Measurements from ENCODE around the gene PEX1.
A peak's percentile ranks its signal among the peaks of the same experiment; 100 is the strongest.
"Not testable (repeated sequence)": the region's sequence is repeated elsewhere in the genome, so short reads cannot be mapped to it uniquely, and the experiment has no call there.

PEX1 gene

GRCh38 chr7:92557808-92558362, 29.6 kb upstream of the PEX1 start:
- Mint-ChIP-seq H3K4me3 (no peak overlapping the region), H3K9me3 (no peaks in the 10 kb centered on the region), H3K27ac (peak overlapping the region; percentile 90), H3K4me1 (no peaks in the 10 kb centered on the region), H3K27me3 (ENCODE audit: low read depth, poor library complexity) (no peaks in the 10 kb centered on the region), H3K36me3 (ENCODE audit: low read depth) (peaks cover 14% of the 10 kb centered on the region)
- DNase-seq: no peak
- TF ChIP-seq, protein P1, sequence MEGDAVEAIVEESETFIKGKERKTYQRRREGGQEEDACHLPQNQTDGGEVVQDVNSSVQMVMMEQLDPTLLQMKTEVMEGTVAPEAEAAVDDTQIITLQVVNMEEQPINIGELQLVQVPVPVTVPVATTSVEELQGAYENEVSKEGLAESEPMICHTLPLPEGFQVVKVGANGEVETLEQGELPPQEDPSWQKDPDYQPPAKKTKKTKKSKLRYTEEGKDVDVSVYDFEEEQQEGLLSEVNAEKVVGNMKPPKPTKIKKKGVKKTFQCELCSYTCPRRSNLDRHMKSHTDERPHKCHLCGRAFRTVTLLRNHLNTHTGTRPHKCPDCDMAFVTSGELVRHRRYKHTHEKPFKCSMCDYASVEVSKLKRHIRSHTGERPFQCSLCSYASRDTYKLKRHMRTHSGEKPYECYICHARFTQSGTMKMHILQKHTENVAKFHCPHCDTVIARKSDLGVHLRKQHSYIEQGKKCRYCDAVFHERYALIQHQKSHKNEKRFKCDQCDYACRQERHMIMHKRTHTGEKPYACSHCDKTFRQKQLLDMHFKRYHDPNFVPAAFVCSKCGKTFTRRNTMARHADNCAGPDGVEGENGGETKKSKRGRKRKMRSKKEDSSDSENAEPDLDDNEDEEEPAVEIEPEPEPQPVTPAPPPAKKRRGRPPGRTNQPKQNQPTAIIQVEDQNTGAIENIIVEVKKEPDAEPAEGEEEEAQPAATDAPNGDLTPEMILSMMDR (IDR thresholded peaks at IDR 0.05): no peak

DNA sequence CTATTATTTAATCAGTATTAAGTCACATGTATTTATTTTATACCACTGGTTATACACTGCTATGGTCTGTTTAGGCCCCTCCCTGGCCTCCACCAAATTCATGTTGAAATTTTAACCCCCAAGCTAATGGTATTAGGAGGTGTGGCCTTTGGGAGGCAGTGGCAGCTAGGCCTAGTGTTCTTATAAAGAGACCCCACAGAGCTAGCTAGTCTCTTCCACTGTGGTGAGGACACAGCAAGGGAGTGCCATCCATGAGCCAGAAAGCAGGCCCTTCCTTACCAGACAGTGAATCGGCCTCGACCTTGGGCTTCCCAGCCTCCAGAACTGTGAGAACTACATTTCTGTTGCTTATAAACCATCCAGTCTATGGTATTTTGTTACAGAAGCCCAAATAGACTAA, 28.9 kb upstream of the PEX1 start:
- H3K36me3 Mint-ChIP-seq (ENCODE audit: low read depth): peaks cover 11% of the 10 kb centered on the region
- H3K9me3 Mint-ChIP-seq: no peaks in the 10 kb centered on the region
- H3K4me3 Mint-ChIP-seq: no peak overlapping the region
- TF ChIP-seq, protein P1 (IDR thresholded peaks at IDR 0.05): no peak
- H3K4me1 Mint-ChIP-seq: no peaks in the 10 kb centered on the region
- H3K27me3 Mint-ChIP-seq (ENCODE audit: low read depth, poor library complexity): no peaks in the 10 kb centered on the region
- peak overlapping the region; percentile 90 for H3K27ac Mint-ChIP-seq
- no peak for DNase-seq

GRCh38 chr7:92550194-92550593, 21.9 kb upstream of the PEX1 start:
- peaks cover 3% of the 10 kb centered on the region for H3K27me3 Mint-ChIP-seq (ENCODE audit: low read depth, poor library complexity)
- H3K27ac Mint-ChIP-seq: no peak overlapping the region
- TF ChIP-seq, protein P1 (IDR thresholded peaks at IDR 0.05): no peak
- no peaks in the 10 kb centered on the region for H3K4me1 Mint-ChIP-seq
- H3K9me3 Mint-ChIP-seq: peaks cover 8% of the 10 kb centered on the region
- H3K36me3 Mint-ChIP-seq (ENCODE audit: low read depth): no peaks in the 10 kb centered on the region
- H3K4me3 Mint-ChIP-seq: no peak overlapping the region
- no peak for DNase-seq

DNA sequence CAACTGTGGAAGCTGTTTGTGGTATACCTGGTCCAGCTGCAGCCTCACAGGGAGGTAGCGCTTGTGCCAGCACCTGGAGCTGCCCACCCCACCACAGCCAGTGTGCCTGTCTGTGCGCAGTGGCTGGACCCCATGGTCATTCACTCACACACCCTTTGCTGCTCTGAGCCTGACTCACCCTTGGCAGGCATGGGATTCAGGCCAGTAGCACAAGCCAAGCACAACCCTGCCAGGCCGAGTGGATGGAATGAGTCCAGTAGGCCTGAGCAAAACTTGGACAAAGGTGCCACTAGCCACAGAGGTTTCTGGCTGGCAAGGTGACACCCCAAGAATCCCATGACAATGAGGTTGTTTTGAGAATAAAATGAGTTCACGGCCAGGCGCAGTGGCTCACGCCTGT, 19.3 kb upstream of the PEX1 start:
- no peak for DNase-seq
- Mint-ChIP-seq H3K4me1 (no peaks in the 10 kb centered on the region), H3K27me3 (ENCODE audit: low read depth, poor library complexity) (peaks cover 3% of the 10 kb centered on the region), H3K36me3 (ENCODE audit: low read depth) (no peaks in the 10 kb centered on the region), H3K27ac (no peak overlapping the region), H3K4me3 (no peak overlapping the region), H3K9me3 (peaks cover 16% of the 10 kb centered on the region)
- TF ChIP-seq, protein P1 (IDR thresholded peaks at IDR 0.05): no peak

GRCh38 chr7:92546856-92547497, 18.7 kb upstream of the PEX1 start:
- no peak for DNase-seq
- Mint-ChIP-seq H3K4me3 (no peak overlapping the region), H3K4me1 (no peaks in the 10 kb centered on the region)

GRCh38 chr7:92545116-92545515, 16.8 kb upstream of the PEX1 start:
- H3K9me3 Mint-ChIP-seq: peaks cover 34% of the 10 kb centered on the region
- not testable (repeated sequence) for H3K4me3 Mint-ChIP-seq; DNase-seq; H3K4me1 Mint-ChIP-seq; H3K27me3 Mint-ChIP-seq (ENCODE audit: low read depth, poor library complexity); H3K27ac Mint-ChIP-seq; H3K36me3 Mint-ChIP-seq (ENCODE audit: low read depth)

More at GRCh38 chr7:92546856-92547497, 18.7 kb upstream of the PEX1 start:
- TF ChIP-seq, protein P1 (IDR thresholded peaks at IDR 0.05): no peak
- Mint-ChIP-seq H3K27ac (no peak overlapping the region), H3K9me3 (peaks cover 21% of the 10 kb centered on the region), H3K27me3 (ENCODE audit: low read depth, poor library complexity) (peaks cover 3% of the 10 kb centered on the region), H3K36me3 (ENCODE audit: low read depth) (no peaks in the 10 kb centered on the region)

GRCh38 chr7:92543542-92543941, 15.2 kb upstream of the PEX1 start:
- H3K4me1 Mint-ChIP-seq; H3K36me3 Mint-ChIP-seq (ENCODE audit: low read depth); H3K27me3 Mint-ChIP-seq (ENCODE audit: low read depth, poor library complexity); H3K27ac Mint-ChIP-seq; DNase-seq; H3K4me3 Mint-ChIP-seq: not testable (repeated sequence)
- H3K9me3 Mint-ChIP-seq: peaks cover 34% of the 10 kb centered on the region
